Pancreas (tissue), 10 donors: ENCODE results near the gene HRCT1. TPM values are rescaled to one million over a fixed set of nuclear protein-coding genes. Genes with fewer than 3 reads are reported as not detected.

ENCODE experiments used
- ATAC-seq, 4 donors: fragments of 200-7000 bp; cut with Tn5 transposase; one replicate each; pipeline versions ENCODE4 v1.8.0 to v1.9.1; 2020; ENCODE audit warnings: mild to moderate bottlenecking in 4 of 4, moderate library complexity in 4 of 4
- DNase-seq, 6 donors: peaks; one replicate each; pipeline ENCODE4 v3.0.0-alpha.2; 2020
- FAIRE-seq: peaks from 2 replicates; lab custom pipeline; 2012; peaks lifted over from hg19 to GRCh38; lab: Jason Lieb, UNC
- H3K27ac ChIP-seq, 4 donors: fragments of 200-600 bp; sonication (generic); 1 replicate in 3 of 4; 2 replicates in 1 of 4; pipeline versions ENCODE4 v1.5.0 to v1.8.0; 2020
- H3K27me3 ChIP-seq, 4 donors: fragments of 200-600 bp; one replicate each; pipeline ENCODE4 v1.8.0; 2021
- H3K36me3 ChIP-seq, 3 donors: fragments of 200-600 bp; sonication (generic) in 1 of 3; one replicate each; pipeline versions ENCODE4 v1.5.0 to v1.8.0; 2020 to 2021
- H3K4me1 ChIP-seq, 3 donors: fragments of 200-600 bp; one replicate each; pipeline ENCODE4 v1.8.0; 2021
- H3K4me3 ChIP-seq, 4 donors: fragments of 200-600 bp; sonication (generic) in 2 of 4; one replicate each; pipeline versions ENCODE4 v1.5.0 to v1.8.0; 2020 to 2021
- H3K9me3 ChIP-seq, 4 donors: fragments of 200-600 bp; one replicate each; pipeline ENCODE4 v1.8.0; 2021
- WGBS, 2 donors: extraction: QIAGEN DNeasy Blood & Tissue Kit; methylation state at CpG; one replicate each; pipeline ENCODE4 v1.1.7; 2013; 5-methylcytosine and 5-hydroxymethylcytosine counted together
- intact Hi-C, 3 donors: fragments of 100-400 bp; cut with DNase I; formaldehyde crosslinking; loops; one replicate each; pipeline versions ENCODE4 v1.11.1 to v1.14.2; 2022
- polyA plus RNA-seq, 2 donors: library from polyadenylated mRNA; stranded (reverse); fragments of 200-250 nt; gene quantifications; one replicate each; pipeline ENCODE4 v1.2.3, GENCODE V29; 2013
- total RNA-seq, 6 donors: library from RNA; stranded (reverse); fragmentation: NEBNext Ultra II Directional in 4 of 6; extraction: Animal tissue kit (Norgen Biotek cat#: 25700) in 4 of 6; gene quantifications; one replicate each; pipeline versions ENCODE4 v1.2.1 to v1.2.4, GENCODE V29; 2021 to 2023
- TF ChIP-seq, protein P1 (sequence below), 4 donors: fragments of 200-600 bp; sonication (generic) in 3 of 4; IDR thresholded peaks; one replicate each; pipeline versions ENCODE4 v1.5.0 to v1.8.0; 2021; ENCODE audit warnings: antibody characterized with exemption in 4 of 4
- donor health status: healthy with polysubstance abuse.
- donor health status: DM: no; HTN: no; CAD: no; lungs with moderate emphysema.
- donor health status: DM: no; HTN: no; CAD: no.
- donor health status: control.
- donor health status: control.
- donor health status: Bipolar disorder and iron deficiency.
- donor health status: DM: yes; HTN: yes; CAD: no.
- donor health status: DM: no; HTN: no; CAD: no.
- donor health status: DM: no; HTN: no; CAD: no.
- donor health status: DM: yes; HTN: yes; CAD: no.

Gene HRCT1
- total and polyA plus RNA-seq, 8 donors: 0.33 to 1.5 (median 0.83) TPM

DNA sequence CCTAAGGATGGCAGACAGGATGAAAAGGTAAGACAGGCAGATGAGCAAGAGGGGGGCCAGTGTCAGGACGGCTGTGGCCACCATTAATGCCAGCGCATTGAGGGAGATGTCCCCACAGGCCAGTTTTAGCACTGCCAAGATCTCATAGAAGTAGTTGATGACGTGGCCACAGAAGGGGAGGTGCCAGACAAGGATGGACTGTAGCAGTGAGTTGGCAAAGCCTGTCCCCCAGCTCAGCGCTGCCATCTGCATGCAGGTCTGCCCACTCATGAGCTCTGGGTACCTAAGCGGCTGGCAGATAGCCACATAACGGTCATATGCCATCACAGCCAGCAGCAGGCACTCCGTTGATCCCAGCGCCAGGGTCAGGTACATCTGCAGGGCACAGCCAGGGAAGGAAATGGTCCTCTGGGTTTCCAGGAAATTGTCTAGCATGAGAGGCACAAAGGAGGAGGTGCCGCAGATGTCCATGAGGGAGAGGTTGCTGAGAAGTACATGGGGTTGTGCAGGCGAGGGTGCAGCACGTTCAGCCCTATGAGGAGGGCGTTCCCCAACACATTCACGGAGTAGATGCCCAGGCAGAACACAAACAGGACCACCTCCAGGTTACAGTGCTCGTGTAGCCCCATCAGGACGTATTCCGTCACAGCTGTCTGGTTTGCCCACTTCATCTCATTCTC lies 46.6 kb upstream of the HRCT1 start:
- no peak overlapping the region for H3K27ac ChIP-seq

DNA sequence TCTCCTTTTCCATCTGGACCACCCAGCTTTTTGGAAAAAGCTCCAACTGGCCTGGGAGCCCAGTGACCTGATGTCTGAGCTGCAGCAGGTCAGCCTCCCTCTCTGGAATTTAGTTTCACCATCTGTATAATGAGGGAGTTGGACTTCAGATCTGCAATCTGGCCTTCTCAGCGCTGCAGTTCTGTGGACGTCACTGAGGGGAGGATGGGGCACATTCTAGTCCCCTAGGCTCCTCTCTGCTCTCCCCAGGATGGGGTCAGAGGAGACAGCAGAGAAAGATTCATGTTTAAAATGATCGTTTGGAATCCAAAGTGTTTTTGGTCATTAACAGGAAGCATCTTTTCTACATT lies 46.0 kb upstream of the HRCT1 start:
- intact Hi-C loops: no loop called here
- TF ChIP-seq, protein P1, sequence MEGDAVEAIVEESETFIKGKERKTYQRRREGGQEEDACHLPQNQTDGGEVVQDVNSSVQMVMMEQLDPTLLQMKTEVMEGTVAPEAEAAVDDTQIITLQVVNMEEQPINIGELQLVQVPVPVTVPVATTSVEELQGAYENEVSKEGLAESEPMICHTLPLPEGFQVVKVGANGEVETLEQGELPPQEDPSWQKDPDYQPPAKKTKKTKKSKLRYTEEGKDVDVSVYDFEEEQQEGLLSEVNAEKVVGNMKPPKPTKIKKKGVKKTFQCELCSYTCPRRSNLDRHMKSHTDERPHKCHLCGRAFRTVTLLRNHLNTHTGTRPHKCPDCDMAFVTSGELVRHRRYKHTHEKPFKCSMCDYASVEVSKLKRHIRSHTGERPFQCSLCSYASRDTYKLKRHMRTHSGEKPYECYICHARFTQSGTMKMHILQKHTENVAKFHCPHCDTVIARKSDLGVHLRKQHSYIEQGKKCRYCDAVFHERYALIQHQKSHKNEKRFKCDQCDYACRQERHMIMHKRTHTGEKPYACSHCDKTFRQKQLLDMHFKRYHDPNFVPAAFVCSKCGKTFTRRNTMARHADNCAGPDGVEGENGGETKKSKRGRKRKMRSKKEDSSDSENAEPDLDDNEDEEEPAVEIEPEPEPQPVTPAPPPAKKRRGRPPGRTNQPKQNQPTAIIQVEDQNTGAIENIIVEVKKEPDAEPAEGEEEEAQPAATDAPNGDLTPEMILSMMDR (IDR thresholded peaks at IDR 0.05): no peak
- 33 to 37% methylated on average over 3 of the region's 3 CpGs for WGBS, 2 donors
- FAIRE-seq: no peak
- no peaks in the 10 kb centered on the region for H3K9me3 ChIP-seq
- H3K36me3 ChIP-seq: no peaks in the 10 kb centered on the region
- H3K4me1 ChIP-seq: no peaks in the 10 kb centered on the region
- H3K4me3 ChIP-seq: no peak overlapping the region
- H3K27me3 ChIP-seq: no peaks in the 10 kb centered on the region
- no peak overlapping the region for H3K27ac ChIP-seq
- no peak for DNase-seq
- ATAC-seq: peak in 2 of 4 donors; percentile 10 to 28

More for the DNA sequence above, 46.6 kb upstream of the HRCT1 start:
- H3K4me3 ChIP-seq: no peak overlapping the region
- TF ChIP-seq, protein P1 (IDR thresholded peaks at IDR 0.05): no peak
- no peaks in the 10 kb centered on the region for H3K4me1 ChIP-seq
- WGBS, 2 donors: 45 to 46% methylated on average over 16 of the region's 16 CpGs
- H3K27me3 ChIP-seq: no peaks in the 10 kb centered on the region
- no peaks in the 10 kb centered on the region for H3K36me3 ChIP-seq
- intact Hi-C loops: no loop called here
- ATAC-seq (peak in 3 of 4 donors; percentile 26 to 56 (median 53)), DNase-seq (no peak), FAIRE-seq (no peak)
- H3K9me3 ChIP-seq: no peaks in the 10 kb centered on the region

DNA sequence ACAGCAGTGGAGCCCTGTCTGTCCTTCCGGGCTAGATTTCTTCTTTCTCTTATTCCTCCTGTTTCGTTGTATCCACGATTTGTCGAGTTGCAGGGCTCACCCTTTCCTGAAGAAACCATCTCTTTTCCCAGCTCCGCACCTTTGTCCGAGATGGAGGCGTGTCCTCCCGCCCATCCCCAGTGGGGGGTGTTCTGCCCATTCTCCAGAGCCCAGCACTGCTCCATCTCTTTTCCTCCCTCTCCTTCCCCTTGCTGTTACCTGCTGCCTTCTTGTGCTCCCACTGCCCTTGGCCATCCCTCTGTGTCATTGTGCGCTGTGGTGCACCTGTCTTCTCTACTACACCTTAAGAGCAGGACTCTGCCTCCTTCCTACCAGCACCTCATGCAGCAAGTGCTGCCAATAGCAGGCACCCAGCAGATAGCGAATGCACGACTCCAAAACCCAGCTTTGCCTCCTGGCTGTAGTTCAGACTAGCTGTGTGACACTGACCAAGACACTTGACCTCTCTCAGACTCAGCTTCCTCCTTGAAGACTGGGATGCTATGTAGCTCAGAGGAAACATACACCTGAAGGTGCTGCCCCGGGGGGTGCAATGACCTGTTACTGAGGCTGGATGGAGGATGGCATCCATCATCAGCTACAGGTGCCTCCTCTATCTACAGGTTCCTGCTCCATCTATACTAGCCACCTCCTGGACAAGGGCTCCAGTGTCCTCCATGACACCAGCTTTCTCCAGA lies 44.7 kb upstream of the HRCT1 start:
- 32 to 43% methylated on average over 12 of the region's 12 CpGs for WGBS, 2 donors
- FAIRE-seq (no peak), DNase-seq (no peak), ATAC-seq (no peak)
- Histone ChIP-seq H3K4me3 (no peak overlapping the region), H3K36me3 (no peaks in the 10 kb centered on the region), H3K4me1 (no peaks in the 10 kb centered on the region), H3K27ac (no peak overlapping the region), H3K9me3 (no peaks in the 10 kb centered on the region), H3K27me3 (no peaks in the 10 kb centered on the region)
- intact Hi-C loops: no loop called here
- TF ChIP-seq, protein P1 (IDR thresholded peaks at IDR 0.05): no peak

DNA sequence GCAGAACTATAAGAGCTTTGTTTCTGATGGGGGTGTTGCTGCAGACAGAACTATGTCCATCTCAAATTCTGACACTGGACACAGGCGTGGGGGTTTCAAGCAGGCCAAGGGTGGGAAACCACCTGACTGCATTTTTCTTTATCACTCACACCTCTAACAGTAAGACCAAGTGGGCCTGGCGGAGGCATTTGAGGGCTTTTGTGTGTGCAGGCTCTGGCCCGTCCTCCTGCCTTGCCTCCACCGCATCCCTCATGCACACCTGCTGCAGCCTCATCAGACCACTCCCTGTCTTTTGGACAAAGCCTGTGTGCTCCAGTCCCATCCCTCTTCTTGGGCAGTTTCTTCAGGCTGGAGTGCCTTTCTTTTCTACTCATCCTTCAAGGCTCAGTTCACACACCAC lies 43.7 kb upstream of the HRCT1 start:
- H3K36me3 ChIP-seq: no peaks in the 10 kb centered on the region
- WGBS, 2 donors: 69 to 75% methylated on average over 4 of the region's 4 CpGs
- no peak for FAIRE-seq
- no peak for ATAC-seq
- no peak overlapping the region for H3K4me3 ChIP-seq
- H3K9me3 ChIP-seq: no peaks in the 10 kb centered on the region
- intact Hi-C loops: no loop called here
- H3K4me1 ChIP-seq: no peaks in the 10 kb centered on the region
- DNase-seq: no peak
- TF ChIP-seq, protein P1 (IDR thresholded peaks at IDR 0.05): no peak
- no peaks in the 10 kb centered on the region for H3K27me3 ChIP-seq
- H3K27ac ChIP-seq: no peak overlapping the region

DNA sequence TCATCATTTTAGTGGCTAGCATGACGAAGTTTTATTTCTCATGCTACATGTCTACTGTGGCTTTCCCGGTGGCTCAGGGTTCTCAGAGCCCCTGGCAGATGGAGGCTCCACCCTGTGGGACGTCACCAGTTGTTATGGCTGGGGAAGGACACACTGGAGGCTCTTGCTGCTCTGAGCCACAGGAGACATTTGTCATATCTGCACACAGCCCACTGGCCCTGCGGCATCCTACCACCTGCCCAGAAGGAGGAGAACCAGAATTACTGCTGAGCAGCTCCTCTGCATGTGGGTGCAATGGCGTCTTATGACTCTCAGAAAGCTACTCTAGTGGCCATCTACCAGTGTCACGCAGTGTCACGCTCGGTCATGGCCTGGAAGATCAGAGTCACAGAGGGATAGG lies 42.4 kb upstream of the HRCT1 start:
- DNase-seq (no peak), FAIRE-seq (no peak), ATAC-seq (no peak)
- Histone ChIP-seq H3K27me3 (no peaks in the 10 kb centered on the region), H3K36me3 (no peaks in the 10 kb centered on the region), H3K4me1 (no peaks in the 10 kb centered on the region), H3K9me3 (no peaks in the 10 kb centered on the region), H3K4me3 (no peak overlapping the region), H3K27ac (no peak overlapping the region)
- intact Hi-C loops: no loop called here
- TF ChIP-seq, protein P1 (IDR thresholded peaks at IDR 0.05): no peak
- WGBS, 2 donors: 49 to 59% methylated on average over 8 of the region's 8 CpGs
